Stimulated activated CD8-positive, alpha-beta memory T cell treated with anti-CD3 and anti-CD28 coated beads, Interleukin-7, amount 100 ng/mL, for 24 hours (primary cell): Measurements from ENCODE around the gene MAPK14.
"Not testable (repeated sequence)": the region's sequence is repeated elsewhere in the genome, so short reads cannot be mapped to it uniquely, and the experiment has no call there.

Experiments
- DNase-seq: peaks from one replicate; pipeline ENCODE4 v3.0.0-alpha.2; 2020; ENCODE audit warnings: low read depth

The MAPK14 gene

GRCh38 chr6:36027501-36028087, at the start of gene MAPK14:
TSS of gene MAPK14 (plus strand) at chr6:36027808. CDS start at chr6:36028158, 350 bp downstream.
- peak; percentile 97 for DNase-seq

DNA sequence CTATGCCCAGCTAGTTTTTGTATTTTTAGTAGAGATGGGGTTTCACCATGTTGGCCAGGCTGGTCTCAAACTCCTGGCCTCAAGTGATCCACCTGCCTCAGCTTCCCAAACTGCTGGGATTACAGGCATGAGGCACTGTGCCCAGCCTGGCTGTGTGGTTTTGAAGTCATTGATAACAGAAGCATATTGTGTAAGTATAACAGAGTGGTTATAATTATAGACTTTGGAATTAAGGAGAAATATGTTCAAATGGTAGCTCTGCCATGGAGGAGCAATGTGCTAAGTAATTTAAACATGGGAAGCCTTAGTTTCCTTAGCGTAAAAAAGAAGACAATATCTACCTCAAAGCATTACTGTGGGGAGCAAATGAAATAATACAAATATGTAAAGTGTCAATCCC, 47.5 kb upstream of the MAPK14 start:
- DNase-seq, result not testable (repeated sequence)

DNA sequence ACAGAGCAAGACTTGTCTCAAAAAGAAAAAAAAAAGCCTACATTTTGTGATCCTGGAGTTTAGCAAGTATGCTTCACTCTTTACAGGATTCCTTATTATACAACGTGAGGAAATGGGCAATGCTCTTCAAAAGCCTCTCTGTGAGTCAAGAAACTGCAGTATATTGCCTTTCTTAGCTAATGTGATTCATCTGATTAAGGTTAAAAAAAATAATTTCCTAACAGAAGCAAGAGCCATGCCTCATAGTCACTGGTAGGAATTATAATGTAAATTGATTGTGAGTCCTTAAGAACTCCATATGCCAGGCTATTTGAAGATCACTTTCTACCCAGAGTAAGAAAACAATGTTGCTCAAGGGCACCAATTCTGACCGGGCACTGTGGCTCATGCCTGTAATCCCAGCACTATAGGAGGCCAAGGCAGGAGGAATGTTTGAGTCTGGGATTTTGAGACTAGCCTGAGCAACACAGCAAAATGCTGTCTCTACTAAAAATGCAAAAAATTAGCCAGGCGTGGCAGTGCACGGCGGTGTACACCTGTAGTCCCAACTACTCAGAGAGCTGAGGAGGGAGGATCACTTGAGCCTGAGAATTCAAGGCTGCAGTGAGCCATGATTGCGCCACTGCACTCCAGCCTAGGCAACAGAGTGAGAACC, 46.5 kb upstream of the MAPK14 start:
- DNase-seq, result no peak

GRCh38 chr6:35984701-35985100, 42.9 kb upstream of the MAPK14 start:
- DNase-seq, result no peak

DNA sequence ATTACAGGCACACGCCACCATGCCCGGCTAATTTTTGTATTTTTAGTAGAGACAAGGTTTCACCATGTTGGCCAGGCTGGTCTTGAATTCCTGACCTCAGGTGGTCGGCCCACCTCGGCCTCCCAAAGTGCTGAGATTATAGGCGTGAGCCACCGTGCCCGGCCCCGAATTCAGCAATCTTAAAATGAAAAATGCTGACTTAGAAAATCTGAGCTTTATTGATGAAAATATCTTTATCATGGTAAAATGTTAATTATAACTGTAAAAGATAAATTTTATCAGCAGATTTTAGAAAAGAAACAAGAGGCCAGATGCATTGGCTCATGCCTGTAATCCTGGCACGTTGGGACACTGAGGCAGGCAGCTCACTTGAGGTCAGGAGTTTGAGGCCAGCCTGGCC, 39.6 kb upstream of the MAPK14 start:
- DNase-seq, result not testable (repeated sequence)

GRCh38 chr6:35993150-35993549, 34.5 kb upstream of the MAPK14 start:
- no peak for DNase-seq

GRCh38 chr6:36000451-36000850, 27.2 kb upstream of the MAPK14 start:
- no peak for DNase-seq

DNA sequence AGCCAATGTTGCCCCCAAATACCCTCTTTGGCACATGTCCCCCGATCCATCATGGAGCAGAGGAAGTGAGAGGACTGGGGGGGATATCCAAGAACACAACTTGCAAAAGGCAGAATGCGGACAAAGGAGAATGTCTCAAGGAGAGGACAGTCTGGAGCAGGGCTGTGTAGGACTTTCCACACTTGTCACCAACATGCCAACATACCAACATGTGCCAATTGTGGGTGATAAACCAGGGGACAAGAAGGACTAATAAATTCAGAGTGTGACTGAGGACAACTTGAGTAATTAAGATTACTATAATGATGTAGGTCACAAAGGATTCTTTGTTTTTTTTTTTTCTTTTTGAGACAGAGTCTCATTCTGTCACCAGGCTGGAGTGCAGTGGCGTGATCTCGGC, 11.9 kb upstream of the MAPK14 start:
- no peak for DNase-seq

DNA sequence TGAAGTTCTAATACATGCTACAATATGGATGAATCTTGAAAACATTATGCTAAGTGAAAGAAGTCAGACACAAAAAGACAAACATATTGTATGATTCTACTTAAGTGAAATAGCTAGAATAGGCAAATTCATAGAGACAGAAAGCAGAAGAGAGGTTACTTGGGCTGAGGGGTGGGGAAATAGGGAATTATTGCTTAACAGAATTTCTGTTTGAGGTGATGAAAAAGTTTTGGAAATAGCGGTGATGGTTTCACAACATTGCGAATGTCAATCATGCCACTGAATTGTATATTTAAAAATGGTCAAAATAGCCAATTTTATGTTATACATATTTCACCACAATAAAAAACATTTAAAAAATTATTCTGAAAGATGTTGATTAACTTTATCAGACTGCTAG, 9.3 kb upstream of the MAPK14 start:
- no peak for DNase-seq

GRCh38 chr6:36019167-36019566, 8.4 kb upstream of the MAPK14 start:
- DNase-seq, result no peak

DNA sequence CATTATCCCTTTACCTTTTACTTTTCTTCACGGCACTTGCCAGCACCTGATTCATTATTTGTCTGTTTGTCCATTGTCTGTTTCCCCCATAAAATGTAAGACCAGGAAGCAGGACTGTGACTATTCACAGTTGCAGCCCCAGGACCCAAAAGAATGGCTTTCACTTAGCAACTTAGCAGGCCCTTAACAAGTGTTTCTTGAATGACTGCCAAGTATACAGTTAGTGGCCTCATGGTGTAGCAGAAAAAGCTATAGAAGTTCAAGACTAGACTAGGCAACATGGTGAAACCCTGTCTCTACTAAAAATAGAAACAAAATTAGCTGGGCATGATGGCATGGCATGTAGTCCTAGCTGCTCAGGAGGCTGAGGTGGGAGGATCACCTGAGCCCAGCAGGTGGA, 7.5 kb upstream of the MAPK14 start:
- DNase-seq, result no peak

- no peak for DNase-seq
Measured at GRCh38 chr6:36023996-36024795, 3.4 kb upstream of the MAPK14 start, which contains the start of gene SLC26A8. TSS of gene SLC26A8 (minus strand) at chr6:36024641. CDS start at chr6:36019707, 4,934 bp downstream.

DNA sequence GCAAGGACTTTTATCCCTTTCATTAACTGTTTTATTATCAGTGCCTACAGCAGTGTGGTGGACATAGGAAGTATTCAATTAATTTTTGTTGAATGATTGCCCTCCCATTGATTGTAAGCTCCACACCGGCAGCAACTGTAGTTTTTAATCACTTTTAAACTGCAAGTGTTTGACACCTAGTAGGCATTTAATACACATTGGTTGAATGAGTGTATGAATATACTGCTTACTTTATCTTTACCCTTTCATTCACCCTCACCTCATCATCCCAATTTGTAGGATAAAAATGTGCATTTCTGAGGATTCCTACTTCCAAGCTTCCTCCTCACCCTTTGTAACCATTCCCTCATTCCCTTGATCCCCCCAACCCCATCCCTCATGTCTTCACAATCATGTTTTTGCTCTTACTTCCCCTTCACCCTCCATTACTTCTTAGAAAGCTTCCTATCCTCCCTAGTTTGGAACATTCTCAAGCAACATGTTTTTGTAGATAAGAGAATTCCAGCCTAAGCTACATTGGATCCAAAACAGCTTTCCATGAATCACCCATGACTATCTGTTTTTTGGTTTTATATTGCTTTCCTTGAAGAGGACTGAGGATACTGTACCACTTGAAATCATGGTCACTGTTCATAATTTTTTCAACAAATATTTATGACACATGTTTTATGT, 2.2 kb upstream of the MAPK14 start:
- no peak for DNase-seq

DNA sequence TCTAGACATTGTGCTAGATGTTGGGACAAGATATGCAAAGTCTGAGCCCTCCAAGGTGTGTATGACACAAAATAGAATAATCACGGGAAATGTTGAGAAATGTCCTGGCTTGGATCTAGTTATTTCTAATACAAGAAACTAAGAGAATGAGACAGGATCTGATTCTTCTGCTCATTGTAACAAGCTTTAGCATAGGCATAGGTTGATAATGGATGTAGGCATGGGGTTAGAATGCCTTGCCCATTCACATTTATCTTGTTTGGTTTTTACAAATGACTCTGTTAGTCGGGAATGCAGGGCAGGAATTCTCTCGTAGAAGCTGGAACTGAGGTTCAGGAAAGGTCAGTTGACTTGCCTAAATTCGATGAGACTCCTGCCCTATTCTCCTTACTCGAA, 1.7 kb upstream of the MAPK14 start:
- no peak for DNase-seq

DNA sequence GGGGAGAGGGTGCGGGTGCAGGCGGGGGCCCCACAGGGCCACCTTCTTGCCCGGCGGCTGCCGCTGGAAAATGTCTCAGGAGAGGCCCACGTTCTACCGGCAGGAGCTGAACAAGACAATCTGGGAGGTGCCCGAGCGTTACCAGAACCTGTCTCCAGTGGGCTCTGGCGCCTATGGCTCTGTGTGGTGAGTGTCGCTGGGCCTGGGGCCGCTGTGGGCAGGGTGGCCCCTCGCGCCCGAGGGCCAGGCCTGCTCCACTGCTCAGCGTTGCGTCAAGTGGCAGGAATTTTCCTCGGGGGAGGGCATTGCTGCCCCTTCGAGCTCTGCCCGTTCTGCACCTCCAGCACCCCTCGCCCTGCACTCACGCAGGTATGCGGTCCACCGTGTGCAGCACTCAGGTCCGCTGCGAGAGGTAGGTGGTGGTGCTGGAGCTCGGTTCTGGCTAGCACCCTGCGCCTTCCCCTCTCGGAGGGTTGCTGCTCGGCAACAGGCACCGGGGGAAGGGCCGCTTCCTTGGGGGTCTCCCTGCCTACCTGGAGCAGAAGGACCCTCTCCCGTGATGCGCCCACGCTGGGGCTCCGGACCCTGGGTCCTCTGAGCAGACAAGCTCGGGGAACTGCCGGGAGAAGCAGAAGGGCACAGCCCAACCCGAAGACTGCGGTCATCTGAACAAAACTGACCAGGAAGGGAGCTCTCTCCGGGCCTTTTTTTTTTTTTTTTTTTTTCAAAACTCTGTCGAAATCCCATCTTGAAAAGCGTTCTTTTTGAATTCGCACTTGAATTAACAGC, 674 bp downstream of the MAPK14 start:
- no peak for DNase-seq

DNA sequence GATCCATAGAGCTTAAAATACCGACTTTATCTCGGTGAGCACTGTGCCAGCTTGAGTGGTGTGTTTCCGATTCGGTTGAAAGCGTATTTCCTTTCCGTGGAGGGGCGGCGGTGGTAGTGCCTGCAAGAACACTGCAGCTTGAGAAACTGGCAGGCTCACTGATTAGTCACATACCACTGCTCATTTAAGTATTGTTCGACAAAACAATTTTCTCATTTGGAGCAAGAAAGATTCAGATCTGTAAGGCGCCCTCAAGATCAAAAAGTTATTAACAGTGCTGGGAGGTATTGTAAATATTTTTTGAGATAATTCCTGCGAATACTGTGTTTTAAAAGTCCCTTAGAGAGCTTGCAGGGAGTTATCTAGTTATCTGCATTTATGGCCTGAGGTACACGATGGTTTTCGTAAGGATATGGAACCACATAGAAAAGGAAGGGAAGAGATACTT, 1.3 kb downstream of the MAPK14 start:
- peak; percentile 56 for DNase-seq

DNA sequence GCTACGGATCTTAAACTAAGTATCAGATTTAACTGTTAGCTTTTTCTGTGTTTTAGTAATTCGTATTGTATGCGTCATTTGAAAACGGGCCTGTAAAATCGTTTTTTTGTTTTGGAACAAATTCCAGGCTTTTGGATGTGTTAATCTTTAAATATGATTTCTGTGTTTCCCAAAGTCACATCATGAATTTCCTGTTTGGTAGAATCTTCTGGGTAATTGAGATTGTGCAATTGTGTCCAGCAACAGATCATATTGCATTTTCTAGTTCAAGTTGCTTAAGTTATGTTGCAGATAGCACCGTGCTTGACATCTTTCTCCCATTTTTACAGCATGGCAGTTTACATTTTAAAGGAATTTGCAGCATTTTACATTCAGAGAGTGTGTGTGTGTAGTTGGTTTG, 1.9 kb downstream of the MAPK14 start:
- no peak for DNase-seq

DNA sequence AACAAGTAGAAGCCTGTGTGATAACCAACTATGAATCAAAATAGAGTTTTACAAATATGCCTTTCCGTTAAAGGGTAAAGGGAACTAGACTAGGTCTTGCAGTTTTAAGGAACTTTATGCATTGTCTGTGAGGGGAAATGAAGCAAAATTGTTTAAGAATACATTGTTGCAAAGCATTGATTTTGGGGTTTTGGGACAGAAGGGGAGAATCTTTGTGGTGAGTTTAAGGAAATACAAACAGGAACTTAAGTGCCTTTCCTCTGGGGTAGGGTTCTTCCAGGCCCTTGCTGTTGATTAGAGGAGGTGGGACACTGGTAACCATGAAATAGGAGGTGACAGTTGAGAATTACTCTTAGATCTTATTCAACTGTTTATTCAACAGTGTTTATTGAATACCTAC, 4.7 kb downstream of the MAPK14 start:
- no peak for DNase-seq

DNA sequence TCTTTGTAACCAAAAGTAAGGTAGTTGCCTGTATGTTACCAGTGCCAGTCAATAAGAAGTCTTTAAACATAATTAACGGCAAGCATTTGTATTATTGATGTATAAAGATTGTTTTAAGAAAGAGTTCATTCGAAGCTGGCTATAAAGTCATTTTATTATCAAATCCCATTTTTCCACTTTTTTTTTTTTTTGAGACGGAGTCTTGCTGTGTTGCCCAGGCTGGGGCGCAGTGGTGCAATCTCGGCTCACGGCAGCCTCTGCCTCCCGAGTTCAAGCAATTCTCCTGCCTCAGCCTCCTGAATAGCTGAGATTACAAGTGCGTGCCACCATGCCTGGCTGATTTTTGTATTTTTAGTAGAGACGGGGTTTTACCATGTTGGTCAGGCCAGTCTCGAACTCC, 5.5 kb downstream of the MAPK14 start:
- not testable (repeated sequence) for DNase-seq

GRCh38 chr6:36033935-36034334, 6.3 kb downstream of the MAPK14 start:
- DNase-seq, result peak; percentile 24

GRCh38 chr6:36034441-36034840, 6.8 kb downstream of the MAPK14 start:
- no peak for DNase-seq

GRCh38 chr6:36035225-36035624, 7.6 kb downstream of the MAPK14 start:
- no peak for DNase-seq
